GM21576 (cell line): Measurements from ENCODE around the gene PSMD6.

ENCODE experiments used
- ATAC-seq: cut with Tn5 transposase; IDR thresholded peaks from one replicate; pipeline ENCODE4 v1.9.1; 2021; ENCODE audit warnings: mild to moderate bottlenecking, moderate library complexity; ENCODE audit not compliant: unreplicated experiment

Gene PSMD6

GRCh38 chr3:64011685-64012084, 11.6 kb downstream of the PSMD6 start:
- no peak for ATAC-seq

- no peak for ATAC-seq
Observed at GRCh38 chr3:64010199-64010598, 13.1 kb downstream of the PSMD6 start.

- ATAC-seq: no peak
Observed at GRCh38 chr3:64009528-64009927, 13.8 kb downstream of the PSMD6 start.

GRCh38 chr3:64008487-64009351, 14.6 kb downstream of the PSMD6 start:
- no peak for ATAC-seq

GRCh38 chr3:64008017-64008416, 15.3 kb downstream of the PSMD6 start:
- ATAC-seq: no peak

GRCh38 chr3:64003589-64003988, 19.7 kb downstream of the PSMD6 start:
- ATAC-seq: no peak

- ATAC-seq: no peak
Observed at GRCh38 chr3:64002233-64002632, 21.1 kb downstream of the PSMD6 start.

GRCh38 chr3:64000453-64001055, 22.7 kb downstream of the PSMD6 start:
- no peak for ATAC-seq

- ATAC-seq: no peak
Observed at GRCh38 chr3:63998852-63999754, 24.2 kb downstream of the PSMD6 start.

GRCh38 chr3:63995086-63995485, 28.2 kb downstream of the PSMD6 start:
- ATAC-seq: no peak

GRCh38 chr3:63993653-63994079, 29.6 kb downstream of the PSMD6 start:
- no peak for ATAC-seq

GRCh38 chr3:63992516-63993209, 30.6 kb downstream of the PSMD6 start:
- no peak for ATAC-seq

- ATAC-seq: no peak
Observed at GRCh38 chr3:63991666-63992065, 31.6 kb downstream of the PSMD6 start.

GRCh38 chr3:63990733-63991132, 32.6 kb downstream of the PSMD6 start:
- ATAC-seq: no peak

- no peak for ATAC-seq
Observed at GRCh38 chr3:63990204-63990603, 33.1 kb downstream of the PSMD6 start.

- ATAC-seq: no peak
Observed at GRCh38 chr3:63988943-63989342, 34.4 kb downstream of the PSMD6 start.

GRCh38 chr3:63986831-63987230, 36.5 kb downstream of the PSMD6 start:
- ATAC-seq: no peak

GRCh38 chr3:63986146-63986545, 37.1 kb downstream of the PSMD6 start:
- ATAC-seq: no peak

- ATAC-seq: no peak
Observed at GRCh38 chr3:63984391-63984790, 38.9 kb downstream of the PSMD6 start.

- ATAC-seq: no peak
Observed at GRCh38 chr3:63981980-63982379, 41.3 kb downstream of the PSMD6 start.
